IMR-90 (cell line): Measurements from ENCODE around the gene SLC35F1. TPM values are rescaled to one million over a fixed set of nuclear protein-coding genes. Genes with fewer than 3 reads are reported as not detected.

Source experiments
- ATAC-seq: fragments of 200-7000 bp; cut with Tn5 transposase; 2 replicates; pipeline ENCODE4 v1.9.1; 2020; ENCODE audit warnings: low read depth, mild to moderate bottlenecking, moderate library complexity
- BruUV-seq: library from RNA; stranded (reverse); fragments of 400-500 nt; replicated peaks from 2 replicates; lab custom pipeline; 2021; lab: Mats Ljungman, UMichigan
- CTCF ChIA-PET: fragments of 300-600 bp; formaldehyde crosslinking; extraction: SDS; loops from one replicate; lab custom pipeline; 2021; ENCODE audit warnings: antibody characterized with exemption; lab: Yijun Ruan, JAX
- POLR2A ChIA-PET: fragments of 300-600 bp; sonication (Branson Sonifier 250); formaldehyde crosslinking; loops from one replicate; lab custom pipeline; 2022; ENCODE audit warnings: antibody characterized with exemption; ENCODE audit not compliant: unreplicated experiment; lab: Charles Lee
- DNase-seq: peaks from one replicate; pipeline ENCODE4 v3.0.0; 2013
- H2AFZ ChIP-seq: replicated peaks from 2 replicates; pipeline ENCODE3; 2013; ENCODE audit warnings: low read length, mild to moderate bottlenecking; ENCODE audit not compliant: poor library complexity
- H2AK5ac ChIP-seq: 2 replicates; pipeline ENCODE4 v1.6.1; 2013; ENCODE audit warnings: low read depth, low read length, inconsistent platforms
- H2AK9ac ChIP-seq: replicated peaks from 2 replicates; pipeline ENCODE3; 2013; ENCODE audit warnings: mild to moderate bottlenecking, low read depth, low read length, moderate library complexity; ENCODE audit not compliant: poor library complexity
- H2BK120ac ChIP-seq: 2 replicates; pipeline ENCODE4 v1.6.1; 2013; ENCODE audit warnings: low read depth, low read length, inconsistent platforms
- H2BK15ac ChIP-seq: 3 replicates; pipeline ENCODE4 v1.6.1; 2013; ENCODE audit warnings: low read depth, low read length, inconsistent platforms
- H2BK20ac ChIP-seq: 2 replicates; pipeline ENCODE4 v1.6.1; 2013; ENCODE audit warnings: low read depth, mild to moderate bottlenecking, inconsistent platforms, low read length, moderate library complexity
- H2BK5ac ChIP-seq: 2 replicates; pipeline ENCODE4 v1.6.1; 2013; ENCODE audit warnings: mild to moderate bottlenecking, low read depth, low read length, inconsistent platforms; ENCODE audit not compliant: poor library complexity, severe bottlenecking
- H3K14ac ChIP-seq: replicated peaks from 2 replicates; pipeline ENCODE4 v1.6.1; 2013; ENCODE audit warnings: low read depth, low read length, inconsistent platforms
- H3K18ac ChIP-seq: 2 replicates; pipeline ENCODE4 v1.6.1; 2013; ENCODE audit warnings: low read depth, low read length, control low read depth
- H3K23ac ChIP-seq: 2 replicates; pipeline ENCODE4 v1.6.1; 2013; ENCODE audit warnings: low read depth, low read length, inconsistent platforms
- H3K27ac ChIP-seq: 2 replicates; pipeline ENCODE4 v1.5.1; 2013; ENCODE audit warnings: mild to moderate bottlenecking, control low read depth, low read length; ENCODE audit not compliant: insufficient read depth
- H3K27me3 ChIP-seq: 2 replicates; pipeline ENCODE4 v1.6.1; 2013; ENCODE audit warnings: low read length; ENCODE audit not compliant: control insufficient read depth, insufficient read depth
- H3K36me3 ChIP-seq: 2 replicates; pipeline ENCODE4 v1.6.1; 2013; ENCODE audit warnings: low read length, mixed read lengths; ENCODE audit not compliant: control insufficient read depth, insufficient read depth
- H3K4ac ChIP-seq: 2 replicates; pipeline ENCODE4 v1.6.1; 2013; ENCODE audit warnings: low read depth, low read length, inconsistent platforms
- H3K4me1 ChIP-seq: 2 replicates; pipeline ENCODE4 v1.6.1; 2013; ENCODE audit warnings: low read length, mixed read lengths; ENCODE audit not compliant: control insufficient read depth, insufficient read depth
- H3K4me2 ChIP-seq: 2 replicates; pipeline ENCODE4 v1.6.1; 2013; ENCODE audit warnings: low read depth, mild to moderate bottlenecking, control low read depth, low read length, moderate library complexity
- H3K4me3 ChIP-seq: 2 replicates; pipeline ENCODE4 v1.5.1; 2013; ENCODE audit warnings: low read depth, mild to moderate bottlenecking, control low read depth, low read length, moderate library complexity; ENCODE audit not compliant: insufficient read depth
- H3K56ac ChIP-seq: 2 replicates; pipeline ENCODE4 v1.6.1; 2013; ENCODE audit warnings: low read length, inconsistent platforms; ENCODE audit not compliant: insufficient read depth; ENCODE audit errors: extremely low read depth
- H3K79me1 ChIP-seq, 2 experiments: 2 replicates each; pipeline ENCODE4 v1.6.1; 2013; ENCODE audit warnings: low read length in 2 of 2, inconsistent platforms in 1 of 2, low read depth in 1 of 2
- H3K9ac ChIP-seq: 2 replicates; pipeline ENCODE4 v1.6.1; 2013; ENCODE audit warnings: low read depth, low read length, control low read depth
- H3K9me1 ChIP-seq: 2 replicates; pipeline ENCODE4 v1.6.1; 2013; ENCODE audit warnings: low read length, inconsistent platforms; ENCODE audit not compliant: insufficient read depth
- H3K9me3 ChIP-seq: 2 replicates; pipeline ENCODE4 v1.6.1; 2013; ENCODE audit warnings: low read length; ENCODE audit not compliant: control insufficient read depth, insufficient read depth
- H4K20me1 ChIP-seq: 2 replicates; pipeline ENCODE4 v1.6.1; 2013; ENCODE audit warnings: low read length, inconsistent platforms; ENCODE audit not compliant: insufficient read depth
- H4K5ac ChIP-seq: 2 replicates; pipeline ENCODE4 v1.6.1; 2013; ENCODE audit warnings: mild to moderate bottlenecking, low read depth, low read length, control low read depth
- H4K8ac ChIP-seq, 2 experiments: 2 replicates each; pipeline ENCODE4 v1.6.1; 2013; ENCODE audit warnings: low read depth in 2 of 2, low read length in 2 of 2, control low read depth in 1 of 2, inconsistent platforms in 1 of 2
- H4K91ac ChIP-seq: 2 replicates; pipeline ENCODE4 v1.6.1; 2013; ENCODE audit warnings: low read depth, low read length, inconsistent platforms; ENCODE audit not compliant: insufficient read depth
- CTCF ChIP-seq: conservative IDR thresholded peaks from 2 replicates; pipeline ENCODE4 v1.5.1; 2012; ENCODE audit warnings: mild to moderate bottlenecking, low read depth, low read length, improper control_type of control experiment
- FOS ChIP-seq: fragments of 150-350 bp; IDR thresholded peaks from 2 replicates; pipeline ENCODE4 v1.6.1; 2016; ENCODE audit warnings: low read depth, low read length
- NFE2L2 ChIP-seq: fragments of 150-350 bp; IDR thresholded peaks from 2 replicates; pipeline ENCODE4 v1.6.1; 2016; ENCODE audit warnings: low read depth, mild to moderate bottlenecking, low read length
- POLR2A ChIP-seq: IDR thresholded peaks from 2 replicates; pipeline ENCODE4 v1.6.1; 2012; ENCODE audit warnings: mild to moderate bottlenecking, low read depth, low read length
- RCOR1 ChIP-seq: IDR thresholded peaks from 2 replicates; pipeline ENCODE4 v1.6.1; 2012; ENCODE audit warnings: mild to moderate bottlenecking, low read length, improper control_type of control experiment; ENCODE audit not compliant: insufficient replicate concordance
- RFX5 ChIP-seq: IDR thresholded peaks from 2 replicates; pipeline ENCODE4 v1.8.0; 2012; ENCODE audit warnings: low read depth, mild to moderate bottlenecking, low read length, moderate library complexity
- WGBS, 2 experiments: methylation state at CpG; one replicate each; pipeline versions ENCODE4 v1.1.5 to v1.1.7; 2013; ENCODE audit warnings: missing lambda C conversion rate in 2 of 2; ENCODE audit not compliant: insufficient read length in 1 of 2; ENCODE audit errors: extremely low coverage in 2 of 2; 5-methylcytosine and 5-hydroxymethylcytosine counted together
- dilution Hi-C: fragments of 300-500 bp; cut with HindIII; formaldehyde crosslinking; loops from one replicate; pipeline ENCODE4 v1.14.3; 2018; ENCODE audit warnings: low sequenced_read_pairs; ENCODE audit not compliant: unreplicated experiment
- in situ Hi-C: fragments of 300-500 bp; cut with MboI; formaldehyde crosslinking; loops from 3 replicates; pipeline ENCODE4 v1.14.3; 2019; ENCODE audit warnings: low sequenced_read_pairs, inconsistent platforms, mixed read lengths
- intact Hi-C: fragments of 100-400 bp; cut with micrococcal nuclease; formaldehyde crosslinking; loops from 2 replicates; pipeline ENCODE4 v1.10.0; 2022
- polyA plus RNA-seq, 3 experiments: library from polyadenylated mRNA; depleted of rRNA; stranded (reverse); fragments of >200 nt; gene quantifications; 2 replicates each; pipeline ENCODE4 v1.2.3, GENCODE V29; 2012; ENCODE audit warnings: low replicate concordance in 1 of 3
- total RNA-seq: library from RNA; depleted of rRNA; stranded (reverse); fragments of >200 nt; gene quantifications from 2 replicates; pipeline ENCODE4 v1.2.3, GENCODE V29; 2012

The SLC35F1 gene
- total and polyA plus RNA-seq, 2 of the 4 experiments (the other 2 are of a cell fraction), result not detected

GRCh38 chr6:118054082-118054481, 147.0 kb downstream of the SLC35F1 start:
- ChIA-PET POLR2A (no interaction called here), CTCF (no interaction called here)
- Histone ChIP-seq H2BK20ac (no peak overlapping the region), H3K27me3 (no peaks in the 10 kb centered on the region), H2BK15ac (no peak overlapping the region), H2AK9ac (no peak overlapping the region), H3K9me1 (no peaks in the 10 kb centered on the region), H3K4ac (no peak overlapping the region), H2BK5ac (no peak overlapping the region), H4K5ac (no peak overlapping the region), H3K79me1 (no peaks in the 10 kb centered on the region), H3K14ac (no peak overlapping the region), H3K36me3 (no peaks in the 10 kb centered on the region), H3K9me3 (no peaks in the 10 kb centered on the region), H3K56ac (no peak overlapping the region), H3K4me2 (no peak overlapping the region), H3K23ac (no peak overlapping the region), H3K18ac (no peak overlapping the region), H2AK5ac (no peak overlapping the region), H3K9ac (no peak overlapping the region), H3K27ac (no peak overlapping the region), H4K20me1 (no peaks in the 10 kb centered on the region), H3K4me3 (no peak overlapping the region), H4K8ac (no peak overlapping the region), H2AFZ (no peak overlapping the region), H4K91ac (no peak overlapping the region), H2BK120ac (no peak overlapping the region), H3K4me1 (no peaks in the 10 kb centered on the region)
- no TSS peak for BruUV-seq
- no peak for ATAC-seq
- in situ Hi-C loops, result no loop called here
- intact Hi-C loops, result no loop called here
- TF ChIP-seq NFE2L2 (no peak), CTCF (no peak), RFX5 (no peak), RCOR1 (no peak), FOS (no peak), POLR2A (no peak)
- dilution Hi-C loops, result no loop called here
- no CpG with 5 or more reads among the region's 1 CpG for WGBS, 2 experiments
- no peak for DNase-seq
